Measurements from ENCODE around the gene ZFP36L2. TPM values are rescaled to one million over a fixed set of nuclear protein-coding genes. Genes with fewer than 3 reads are reported as not detected.

ZFP36L2 gene
- total RNA-seq, 6 experiments from 2014 or later, result 20.8 to 50.0 (median 33.6) TPM

DNA sequence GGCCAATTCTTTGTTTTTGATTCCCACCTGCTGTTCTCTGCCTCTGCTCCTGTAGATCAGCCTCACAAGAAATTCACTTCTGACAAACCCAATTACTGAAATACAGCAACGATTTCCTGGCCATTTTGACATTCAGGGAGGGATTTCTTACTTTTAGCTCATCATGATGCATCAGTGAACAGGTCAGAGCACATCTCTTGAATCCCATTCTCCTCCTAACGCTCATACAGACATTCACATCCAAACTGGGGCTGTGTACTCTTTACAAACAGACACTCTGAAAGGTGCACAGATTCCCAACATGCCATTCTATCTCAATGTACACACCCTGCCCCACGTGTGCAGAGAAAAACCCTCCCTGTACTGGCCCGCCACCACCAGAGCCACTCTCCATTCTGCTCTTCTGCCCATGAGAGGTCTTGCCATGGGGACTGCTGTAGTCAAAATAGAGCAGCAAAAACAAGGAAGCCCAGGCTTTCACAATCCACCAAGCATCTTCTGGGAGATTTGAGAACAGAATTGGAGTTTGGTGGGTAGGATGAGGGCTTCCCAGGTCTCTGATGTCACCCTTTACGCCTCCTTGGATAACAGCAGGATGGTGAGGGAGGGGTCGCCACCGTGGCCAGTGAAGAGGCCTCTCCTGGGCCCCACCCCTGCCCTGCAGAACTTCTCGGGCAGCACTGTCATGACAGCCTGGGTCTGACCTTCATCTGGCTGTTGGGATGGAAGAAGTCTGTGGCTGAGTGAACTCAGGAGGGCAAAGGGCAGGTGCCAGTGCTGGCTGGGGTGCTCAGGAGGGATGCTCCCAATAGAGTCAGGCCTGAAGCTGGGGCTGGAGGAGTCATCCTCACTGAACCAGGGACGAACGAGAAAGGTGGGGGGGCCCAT lies 41.9 kb upstream of the ZFP36L2 start:
- DNase-seq (no peak), ATAC-seq (peak in 3 of 4 donors; percentile 2 to 19 (median 17))
- H3K4me1 ChIP-seq, result no peaks in the 10 kb centered on the region
- H3K27me3 ChIP-seq, result no peaks in the 10 kb centered on the region
- peak overlapping the region in 2 of 3 donors; percentile 29 to 47 for H3K27ac ChIP-seq
- WGBS (ENCODE audit: insufficient coverage, low coverage, low lambda C conversion rate, missing lambda C conversion rate), result 100% methylated on average over 2 of the region's 10 CpGs
- no peaks in the 10 kb centered on the region for H3K36me3 ChIP-seq
- no peak overlapping the region for H3K4me3 ChIP-seq
- H3K9me3 ChIP-seq, result no peaks in the 10 kb centered on the region
- intact Hi-C loops (cut with DNase I), result no loop called here
- TF ChIP-seq, protein P1, sequence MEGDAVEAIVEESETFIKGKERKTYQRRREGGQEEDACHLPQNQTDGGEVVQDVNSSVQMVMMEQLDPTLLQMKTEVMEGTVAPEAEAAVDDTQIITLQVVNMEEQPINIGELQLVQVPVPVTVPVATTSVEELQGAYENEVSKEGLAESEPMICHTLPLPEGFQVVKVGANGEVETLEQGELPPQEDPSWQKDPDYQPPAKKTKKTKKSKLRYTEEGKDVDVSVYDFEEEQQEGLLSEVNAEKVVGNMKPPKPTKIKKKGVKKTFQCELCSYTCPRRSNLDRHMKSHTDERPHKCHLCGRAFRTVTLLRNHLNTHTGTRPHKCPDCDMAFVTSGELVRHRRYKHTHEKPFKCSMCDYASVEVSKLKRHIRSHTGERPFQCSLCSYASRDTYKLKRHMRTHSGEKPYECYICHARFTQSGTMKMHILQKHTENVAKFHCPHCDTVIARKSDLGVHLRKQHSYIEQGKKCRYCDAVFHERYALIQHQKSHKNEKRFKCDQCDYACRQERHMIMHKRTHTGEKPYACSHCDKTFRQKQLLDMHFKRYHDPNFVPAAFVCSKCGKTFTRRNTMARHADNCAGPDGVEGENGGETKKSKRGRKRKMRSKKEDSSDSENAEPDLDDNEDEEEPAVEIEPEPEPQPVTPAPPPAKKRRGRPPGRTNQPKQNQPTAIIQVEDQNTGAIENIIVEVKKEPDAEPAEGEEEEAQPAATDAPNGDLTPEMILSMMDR (IDR thresholded peaks at IDR 0.05), result no peak
- no peak for TF ChIP-seq POLR2A (IDR thresholded peaks at IDR 0.05)

DNA sequence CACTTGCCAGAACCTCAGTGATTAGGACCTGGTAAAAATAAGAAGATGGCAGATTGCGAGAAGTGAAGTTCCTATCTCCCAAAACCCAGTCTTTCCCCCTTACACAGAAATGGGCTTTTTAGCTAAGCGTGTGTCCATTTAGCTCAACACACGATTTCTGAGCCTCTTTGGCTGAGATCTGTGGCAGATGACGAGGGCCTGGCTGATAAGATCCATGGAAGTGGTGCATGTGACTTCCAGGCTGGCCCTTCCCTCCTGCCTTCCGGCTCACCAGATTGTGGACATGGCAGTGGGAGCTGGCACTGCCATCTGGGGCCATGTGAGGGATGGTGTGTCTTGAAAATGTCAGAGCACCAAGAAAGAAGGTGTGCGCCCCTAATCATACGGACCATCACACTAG lies 41.0 kb upstream of the ZFP36L2 start:
- Histone ChIP-seq H3K4me1 (no peaks in the 10 kb centered on the region), H3K27me3 (no peaks in the 10 kb centered on the region), H3K27ac (no peak overlapping the region), H3K36me3 (no peaks in the 10 kb centered on the region), H3K9me3 (no peaks in the 10 kb centered on the region), H3K4me3 (no peak overlapping the region)
- 95% methylated on average over 5 of the region's 7 CpGs for WGBS (ENCODE audit: insufficient coverage, low coverage, low lambda C conversion rate, missing lambda C conversion rate)
- intact Hi-C loops (cut with DNase I), result no loop called here
- DNase-seq, result no peak
- TF ChIP-seq, protein P1 (IDR thresholded peaks at IDR 0.05), result no peak
- no peak for TF ChIP-seq POLR2A (IDR thresholded peaks at IDR 0.05)
- ATAC-seq, result no peak

DNA sequence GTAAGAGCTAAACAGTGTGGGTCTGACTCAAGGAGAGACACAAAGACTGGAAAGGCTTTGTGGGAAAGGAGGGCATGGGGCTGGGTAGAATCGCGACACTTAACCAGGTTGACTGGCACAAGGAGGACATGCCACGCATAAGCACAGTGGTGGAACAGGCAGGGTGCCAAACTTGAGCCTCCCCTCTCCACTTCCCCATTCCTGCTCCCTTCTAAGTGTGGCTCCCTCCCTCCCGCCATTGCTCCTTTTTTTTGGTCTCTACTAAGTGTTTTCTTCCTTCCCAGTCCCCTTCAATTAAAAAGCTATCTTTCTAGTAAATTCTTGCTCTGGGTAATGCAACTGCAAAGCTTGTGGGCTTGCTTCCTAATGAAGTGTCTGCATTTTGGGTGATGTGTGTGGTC lies 40.3 kb upstream of the ZFP36L2 start:
- H3K9me3 ChIP-seq, result no peaks in the 10 kb centered on the region
- H3K36me3 ChIP-seq, result no peaks in the 10 kb centered on the region
- H3K4me3 ChIP-seq, result no peak overlapping the region
- DNase-seq, result peak in 1 of 3 donors; percentile 48
- intact Hi-C loops (cut with DNase I), result no loop called here
- TF ChIP-seq, protein P1 (IDR thresholded peaks at IDR 0.05), result no peak
- TF ChIP-seq POLR2A (IDR thresholded peaks at IDR 0.05), result no peak
- no peak overlapping the region for H3K27ac ChIP-seq
- H3K4me1 ChIP-seq, result no peaks in the 10 kb centered on the region
- no CpG with 5 or more reads among the region's 4 CpGs for WGBS (ENCODE audit: insufficient coverage, low coverage, low lambda C conversion rate, missing lambda C conversion rate)
- H3K27me3 ChIP-seq, result no peaks in the 10 kb centered on the region
- ATAC-seq, result peak in 2 of 4 donors; percentile 15 to 22

DNA sequence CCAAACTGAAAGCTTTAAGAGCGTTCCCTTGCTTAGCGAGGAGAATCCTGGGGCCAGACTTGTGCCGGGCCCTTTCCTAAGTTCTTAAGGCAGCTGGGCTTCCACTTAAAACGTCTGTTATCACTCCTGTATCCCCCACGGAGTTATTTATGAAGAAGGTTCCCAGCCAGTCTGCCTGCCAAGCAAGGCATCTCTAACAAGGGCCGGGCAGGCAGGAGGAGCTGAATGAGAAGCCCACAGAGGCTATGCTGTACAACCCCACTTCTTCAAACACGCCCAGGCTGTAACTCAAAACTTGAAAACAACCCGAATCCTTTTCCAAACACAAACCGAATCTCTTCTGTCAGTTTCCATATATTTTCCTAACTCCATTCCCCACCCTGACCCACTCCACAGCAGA lies 39.0 kb upstream of the ZFP36L2 start:
- DNase-seq, result no peak
- no peaks in the 10 kb centered on the region for H3K9me3 ChIP-seq
- no peaks in the 10 kb centered on the region for H3K27me3 ChIP-seq
- WGBS (ENCODE audit: insufficient coverage, low coverage, low lambda C conversion rate, missing lambda C conversion rate), result 81% methylated on average over 4 of the region's 9 CpGs
- H3K27ac ChIP-seq, result no peak overlapping the region
- H3K4me3 ChIP-seq, result no peak overlapping the region
- no peak for ATAC-seq
- H3K4me1 ChIP-seq, result no peaks in the 10 kb centered on the region
- intact Hi-C loops (cut with DNase I), result no loop called here
- H3K36me3 ChIP-seq, result no peaks in the 10 kb centered on the region
- TF ChIP-seq, protein P1 (IDR thresholded peaks at IDR 0.05), result no peak
- no peak for TF ChIP-seq POLR2A (IDR thresholded peaks at IDR 0.05)

Measured in right lobe of liver (tissue), 6 donors.